Natural killer cell treated with Interleukin-12 subunit alpha and Interleukin-12 subunit beta and Interleukin-15 and Interleukin-18, amount 100 ng/mL, for 72 hours (primary cell): ENCODE data around the gene SMIM10L1. TPM values are rescaled to one million over a fixed set of nuclear protein-coding genes. Genes with fewer than 3 reads are reported as not detected.
A peak's percentile ranks its signal among the peaks of the same experiment; 100 is the strongest.

ENCODE experiments used
- ATAC-seq, 2 donors: fragments of 150-1000 bp; cut with Tn5 transposase in 1 of 2; sonication (Bioruptor Pico), chemical (Tn5 transposase) in 1 of 2; 2 replicates each; pipeline ENCODE4 v1.10.0; 2021
- DNase-seq: peaks from one replicate; pipeline ENCODE4 v3.0.0; 2022; ENCODE audit warnings: low spot score
- H3K27ac Mint-ChIP-seq, 2 donors: 1 replicate in 1 of 2; 2 replicates in 1 of 2; pipeline ENCODE4 v1.8.0; 2022; ENCODE audit warnings: mixed read lengths in 2 of 2, mild to moderate bottlenecking in 1 of 2, moderate library complexity in 1 of 2
- H3K27me3 Mint-ChIP-seq, 2 donors: 1 replicate in 1 of 2; 2 replicates in 1 of 2; pipeline ENCODE4 v1.8.0; 2022; ENCODE audit warnings: mixed read lengths in 2 of 2
- H3K36me3 Mint-ChIP-seq: one replicate; pipeline ENCODE4 v1.8.0; 2022; ENCODE audit warnings: mixed read lengths
- H3K4me1 Mint-ChIP-seq, 2 donors: 1 replicate in 1 of 2; 2 replicates in 1 of 2; pipeline ENCODE4 v1.8.0; 2022; ENCODE audit warnings: low read depth in 2 of 2, mixed read lengths in 2 of 2, mild to moderate bottlenecking in 1 of 2
- H3K4me3 Mint-ChIP-seq: one replicate; pipeline ENCODE4 v1.8.0; 2022; ENCODE audit warnings: mixed read lengths
- H3K9me3 Mint-ChIP-seq: 2 replicates; pipeline ENCODE4 v1.8.0; 2022; ENCODE audit warnings: mixed read lengths
- total RNA-seq, 2 donors: library from RNA; stranded (reverse); gene quantifications; one replicate each; pipeline ENCODE4 v1.2.3, GENCODE V29; 2022

Gene SMIM10L1
- total RNA-seq, 2 donors from 2014 or later, result 8.8 to 9.4 TPM

DNA sequence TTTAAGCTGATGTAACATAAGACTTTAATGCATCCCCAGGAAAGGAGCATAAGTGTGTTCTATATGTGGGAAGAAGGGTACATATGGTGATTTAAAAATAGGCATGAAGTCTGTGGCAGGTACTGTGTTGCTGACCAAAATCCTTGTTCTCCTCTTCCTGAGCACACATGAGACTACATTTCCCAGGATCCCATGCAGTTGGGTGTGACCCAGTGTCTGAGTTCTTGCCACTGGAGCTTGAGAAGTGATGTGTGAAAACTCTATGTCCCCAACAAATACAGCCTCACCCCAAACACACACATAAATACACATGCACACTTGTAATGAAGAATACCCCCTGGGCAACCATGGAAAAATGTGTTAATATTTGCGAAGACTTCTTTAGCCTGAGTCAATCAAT lies 8.5 kb upstream of the SMIM10L1 start:
- Mint-ChIP-seq H3K4me3 (no peak overlapping the region), H3K9me3 (no peaks in the 10 kb centered on the region), H3K27ac (no peak overlapping the region), H3K36me3 (peaks cover 8% of the 10 kb centered on the region), H3K4me1 (peaks cover 42 to 48% of the 10 kb centered on the region in 2 donors), H3K27me3 (no peaks in the 10 kb centered on the region)
- DNase-seq, result no peak
- no peak for ATAC-seq

GRCh38 chr12:11164384-11164783 lies 6.6 kb upstream of the SMIM10L1 start:
- ATAC-seq (no peak), DNase-seq (no peak)
- no peak overlapping the region for H3K4me3 Mint-ChIP-seq
- peaks cover 52 to 56% of the 10 kb centered on the region in 2 donors for H3K4me1 Mint-ChIP-seq
- H3K27ac Mint-ChIP-seq, result no peak overlapping the region
- no peaks in the 10 kb centered on the region for H3K27me3 Mint-ChIP-seq
- peaks cover 14% of the 10 kb centered on the region for H3K36me3 Mint-ChIP-seq
- no peaks in the 10 kb centered on the region for H3K9me3 Mint-ChIP-seq

GRCh38 chr12:11166300-11166699 lies 4.7 kb upstream of the SMIM10L1 start:
- no peak for DNase-seq
- no peak overlapping the region for H3K4me3 Mint-ChIP-seq
- no peak for ATAC-seq
- peak overlapping the region in 1 of 2 donors; percentile 29 for H3K27ac Mint-ChIP-seq
- H3K27me3 Mint-ChIP-seq, result no peaks in the 10 kb centered on the region
- H3K36me3 Mint-ChIP-seq, result peaks cover 18% of the 10 kb centered on the region
- H3K9me3 Mint-ChIP-seq, result no peaks in the 10 kb centered on the region
- peaks cover 55 to 58% of the 10 kb centered on the region in 2 donors for H3K4me1 Mint-ChIP-seq

DNA sequence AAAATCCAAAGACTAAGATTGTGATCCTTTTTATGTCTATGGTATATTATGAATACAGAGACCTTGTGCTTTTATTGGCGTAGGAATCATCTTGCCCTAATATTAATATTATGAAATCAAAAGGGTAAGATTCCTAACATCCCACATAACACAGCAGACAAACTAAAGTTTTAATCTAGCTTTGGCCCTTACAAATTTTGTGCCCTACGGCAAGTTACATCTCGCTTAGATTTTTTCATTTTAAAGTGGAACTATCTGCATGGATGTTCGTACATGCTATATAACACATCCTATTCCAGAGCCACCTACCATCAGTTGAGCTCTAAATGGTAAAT lies 217 bp upstream of the SMIM10L1 start:
- Mint-ChIP-seq H3K27me3 (no peaks in the 10 kb centered on the region), H3K4me1 (peaks cover 47 to 59% of the 10 kb centered on the region in 2 donors), H3K9me3 (no peaks in the 10 kb centered on the region), H3K27ac (peak overlapping the region; percentile 97 to 99), H3K36me3 (peaks cover 32% of the 10 kb centered on the region), H3K4me3 (peak overlapping the region; percentile 98)
- DNase-seq (no peak), ATAC-seq (no peak)

DNA sequence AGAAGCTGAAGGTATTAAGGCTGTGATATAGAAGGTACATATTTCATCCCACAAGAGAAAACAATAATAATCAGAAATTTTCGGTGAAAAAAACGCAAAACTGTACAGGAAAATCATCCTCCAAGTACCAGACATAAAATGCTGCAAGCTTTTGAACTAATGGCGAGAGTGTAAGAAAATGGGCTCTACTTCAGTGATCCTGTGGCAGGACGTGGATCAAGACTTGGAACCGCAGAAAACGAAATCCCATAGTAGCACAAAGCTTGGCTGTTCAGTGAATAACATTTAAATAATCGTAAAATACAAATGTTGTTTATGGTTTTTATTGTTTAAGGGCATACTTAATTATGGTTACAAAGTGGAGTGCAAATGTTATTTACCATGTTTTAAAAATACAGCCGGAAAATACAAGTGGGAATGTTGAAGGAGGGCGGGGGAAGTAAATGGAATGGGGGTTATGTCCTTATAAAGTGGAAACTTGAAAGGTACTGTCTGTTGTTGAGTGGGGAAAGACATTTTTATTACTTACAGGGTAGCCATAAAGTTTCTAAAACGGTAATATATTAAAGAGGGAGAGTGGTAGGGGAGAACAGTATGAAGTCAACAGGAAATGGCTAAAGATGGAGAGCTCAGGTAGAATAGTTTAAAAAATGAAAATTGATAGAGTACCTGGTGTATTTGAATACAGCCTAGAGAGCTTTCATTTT lies 1.1 kb downstream of the SMIM10L1 start:
- DNase-seq, result no peak
- H3K9me3 Mint-ChIP-seq, result no peaks in the 10 kb centered on the region
- peaks cover 40% of the 10 kb centered on the region for H3K36me3 Mint-ChIP-seq
- H3K27ac Mint-ChIP-seq, result peak overlapping the region; percentile 97 to 99
- ATAC-seq, result no peak
- no peaks in the 10 kb centered on the region for H3K27me3 Mint-ChIP-seq
- H3K4me3 Mint-ChIP-seq, result peak overlapping the region; percentile 98
- H3K4me1 Mint-ChIP-seq, result peaks cover 44 to 56% of the 10 kb centered on the region in 2 donors

DNA sequence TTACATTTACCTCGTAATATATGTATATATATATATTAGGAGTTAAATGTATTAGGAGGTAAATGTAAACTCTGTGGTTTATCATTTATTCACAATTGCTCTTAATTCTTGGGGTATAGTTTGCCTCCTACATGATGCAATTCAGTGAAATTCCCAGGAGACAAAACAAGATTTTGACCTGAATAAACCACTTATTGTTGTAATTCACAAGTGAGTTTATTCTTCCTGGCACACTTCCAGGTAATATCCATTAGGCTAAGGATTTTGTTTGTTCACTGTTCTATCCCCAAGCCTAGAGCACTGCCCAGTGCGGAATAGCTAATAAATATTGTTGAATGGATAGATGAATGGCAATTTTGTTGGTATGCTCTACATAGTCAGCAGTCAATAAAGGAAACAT lies 3.0 kb downstream of the SMIM10L1 start:
- no peak for ATAC-seq
- H3K27me3 Mint-ChIP-seq, result no peaks in the 10 kb centered on the region

DNA sequence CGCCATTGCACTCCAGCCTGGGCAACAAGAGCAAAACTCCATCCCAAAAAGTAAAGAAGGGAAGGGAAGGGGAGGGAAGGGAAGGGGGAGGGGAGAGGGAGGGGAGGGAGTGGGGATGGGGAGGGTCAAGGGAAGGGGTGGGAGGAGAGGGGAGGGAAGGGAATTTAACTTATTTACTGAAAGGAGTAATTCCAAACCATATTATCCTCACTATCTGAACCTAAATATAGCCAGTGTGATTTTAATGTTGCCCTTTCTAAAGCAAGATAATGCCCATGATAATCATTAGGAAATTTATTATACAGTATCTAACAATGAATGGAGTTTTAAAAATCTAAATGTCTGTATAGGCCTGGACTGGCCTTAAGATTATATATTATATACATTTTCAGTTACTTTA lies 7.3 kb downstream of the SMIM10L1 start:
- no peak overlapping the region for H3K27ac Mint-ChIP-seq
- DNase-seq, result no peak
- no peak for ATAC-seq
- H3K4me1 Mint-ChIP-seq, result peaks cover 14 to 18% of the 10 kb centered on the region in 2 donors
- H3K27me3 Mint-ChIP-seq, result no peaks in the 10 kb centered on the region
- no peaks in the 10 kb centered on the region for H3K9me3 Mint-ChIP-seq
- no peak overlapping the region for H3K4me3 Mint-ChIP-seq
- H3K36me3 Mint-ChIP-seq, result peaks cover 14% of the 10 kb centered on the region

More for the DNA sequence above, 3.0 kb downstream of the SMIM10L1 start:
- peaks cover 33% of the 10 kb centered on the region for H3K36me3 Mint-ChIP-seq
- H3K4me1 Mint-ChIP-seq, result peaks cover 39 to 44% of the 10 kb centered on the region in 2 donors
- no peak for DNase-seq
- H3K27ac Mint-ChIP-seq, result no peak overlapping the region
- H3K9me3 Mint-ChIP-seq, result no peaks in the 10 kb centered on the region
- H3K4me3 Mint-ChIP-seq, result no peak overlapping the region

DNA sequence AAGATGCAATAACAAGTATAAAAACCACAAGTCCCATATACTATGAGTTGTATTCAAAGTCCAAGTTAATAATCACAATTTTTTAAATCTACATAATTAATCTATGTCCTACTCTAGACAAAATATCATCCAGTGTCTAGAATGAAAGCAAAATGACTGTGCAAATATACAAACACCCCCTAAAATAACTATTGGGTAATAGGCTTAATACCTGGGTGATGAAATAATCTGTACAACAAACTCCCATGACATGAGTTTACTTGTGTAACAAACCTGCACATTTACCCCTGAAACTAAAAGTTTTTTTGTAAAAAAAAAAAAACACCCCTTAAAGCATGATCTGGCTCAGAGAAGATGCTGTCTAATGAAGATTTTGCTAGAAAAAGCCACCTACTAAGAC lies 11.5 kb downstream of the SMIM10L1 start:
- Mint-ChIP-seq H3K4me3 (no peak overlapping the region), H3K27me3 (no peaks in the 10 kb centered on the region), H3K36me3 (no peaks in the 10 kb centered on the region), H3K4me1 (peaks cover 0 to 7% of the 10 kb centered on the region in 2 donors), H3K27ac (no peak overlapping the region), H3K9me3 (no peaks in the 10 kb centered on the region)
- DNase-seq, result no peak
- no peak for ATAC-seq

DNA sequence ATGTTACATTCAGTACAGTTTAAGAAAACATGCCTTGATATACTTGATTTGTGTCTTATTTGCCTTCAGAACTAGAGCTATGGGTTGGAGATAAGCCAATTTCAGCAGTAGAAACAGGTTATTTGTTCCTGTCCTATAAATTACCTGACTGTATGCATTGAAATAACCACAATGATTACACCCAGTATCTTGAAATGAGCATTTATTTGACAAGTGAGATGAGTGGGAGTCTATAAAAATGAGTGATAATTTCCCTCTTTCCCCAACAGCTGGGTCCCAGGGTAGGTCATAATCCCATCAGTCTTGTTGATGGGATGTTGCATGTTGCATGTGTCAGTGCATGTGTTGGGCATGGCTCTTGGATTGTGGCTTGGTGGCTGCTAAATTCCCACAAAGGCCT lies 12.0 kb downstream of the SMIM10L1 start:
- Mint-ChIP-seq H3K27ac (no peak overlapping the region), H3K36me3 (no peaks in the 10 kb centered on the region), H3K4me3 (no peak overlapping the region), H3K27me3 (no peaks in the 10 kb centered on the region), H3K4me1 (peaks cover 0 to 7% of the 10 kb centered on the region in 2 donors), H3K9me3 (no peaks in the 10 kb centered on the region)
- DNase-seq (no peak), ATAC-seq (no peak)

GRCh38 chr12:11186837-11187236 lies 15.8 kb downstream of the SMIM10L1 start, which contains the start of gene TAS2R42:
TSS of gene TAS2R42 (minus strand) at chr12:11186937. CDS start at chr12:11186937, 0 bp downstream.
- Mint-ChIP-seq H3K27me3 (no peaks in the 10 kb centered on the region), H3K36me3 (no peaks in the 10 kb centered on the region), H3K9me3 (no peaks in the 10 kb centered on the region), H3K27ac (no peak within 1 kb of the TSS), H3K4me3 (no peak within 1 kb of the TSS), H3K4me1 (peaks cover 0 to 4% of the 10 kb centered on the region in 2 donors)
- DNase-seq (no peak), ATAC-seq (no peak)

DNA sequence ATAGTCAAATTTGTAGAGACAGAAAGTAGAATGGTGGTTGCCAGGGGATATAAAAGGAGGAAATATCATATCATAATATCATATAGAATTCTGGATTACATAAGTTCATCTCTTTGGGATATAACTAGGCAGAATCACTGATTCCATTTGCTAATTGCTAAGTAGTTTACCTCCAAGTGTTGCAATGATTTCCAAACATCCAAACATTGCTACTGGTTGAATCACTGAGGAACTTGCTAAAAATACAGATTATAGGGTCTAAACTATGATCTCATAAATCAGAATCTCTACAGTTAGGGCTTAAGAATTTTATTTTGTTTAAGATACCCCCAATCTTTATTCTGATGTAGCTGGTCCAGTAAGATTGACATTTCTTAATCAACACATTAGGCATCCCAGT lies 31.8 kb downstream of the SMIM10L1 start:
- Mint-ChIP-seq H3K4me1 (peaks cover 0 to 3% of the 10 kb centered on the region in 2 donors), H3K36me3 (no peaks in the 10 kb centered on the region), H3K27ac (no peak overlapping the region), H3K27me3 (no peaks in the 10 kb centered on the region), H3K4me3 (no peak overlapping the region), H3K9me3 (no peaks in the 10 kb centered on the region)
- no peak for ATAC-seq
- no peak for DNase-seq

DNA sequence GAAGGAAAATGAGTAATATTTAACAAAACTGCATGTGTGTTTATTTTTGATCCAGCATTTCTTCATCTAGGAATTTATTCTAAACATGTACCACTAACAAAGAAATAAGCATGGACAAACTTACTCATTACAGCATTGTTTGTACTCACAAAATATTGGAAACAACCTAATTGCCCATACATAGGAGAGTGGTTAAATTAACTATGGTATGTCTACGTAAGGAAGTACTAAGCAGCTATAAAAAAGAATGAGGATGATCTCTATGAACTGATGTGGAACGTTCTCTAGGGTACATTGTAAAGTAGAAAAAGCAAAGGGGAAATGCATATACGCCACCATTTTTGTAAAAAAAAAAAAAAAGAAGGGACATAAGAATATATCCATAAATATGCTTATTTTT lies 33.2 kb downstream of the SMIM10L1 start:
- H3K4me3 Mint-ChIP-seq, result no peak overlapping the region
- no peak overlapping the region for H3K27ac Mint-ChIP-seq
- no peaks in the 10 kb centered on the region for H3K27me3 Mint-ChIP-seq
- ATAC-seq, result no peak
- no peaks in the 10 kb centered on the region for H3K36me3 Mint-ChIP-seq
- no peaks in the 10 kb centered on the region for H3K9me3 Mint-ChIP-seq
- peaks cover 0 to 3% of the 10 kb centered on the region in 2 donors for H3K4me1 Mint-ChIP-seq
- no peak for DNase-seq

DNA sequence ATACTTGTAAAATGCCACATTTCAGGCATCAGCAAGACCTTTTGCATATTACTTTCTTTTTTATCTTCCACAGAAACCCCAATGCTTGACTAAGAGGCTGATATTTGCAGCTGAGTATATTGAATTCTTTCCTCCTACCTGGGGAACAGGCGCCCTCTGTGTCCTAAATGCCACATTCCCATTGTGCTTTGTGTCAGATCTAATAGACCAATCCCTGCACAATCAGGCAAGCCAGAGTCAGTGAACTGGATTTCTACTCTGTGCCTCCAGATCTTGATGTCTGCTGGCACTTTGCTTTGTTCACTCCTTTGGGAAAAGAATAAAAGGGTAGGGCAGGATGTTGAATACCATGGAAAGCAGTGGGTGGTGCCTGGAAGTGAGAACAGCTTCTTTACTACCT lies 38.1 kb downstream of the SMIM10L1 start:
- no peaks in the 10 kb centered on the region for H3K27me3 Mint-ChIP-seq
- no peak for ATAC-seq
- peaks cover 0 to 3% of the 10 kb centered on the region in 2 donors for H3K4me1 Mint-ChIP-seq
- no peak overlapping the region for H3K27ac Mint-ChIP-seq
- H3K9me3 Mint-ChIP-seq, result peaks cover 2% of the 10 kb centered on the region
- no peak for DNase-seq
- no peak overlapping the region for H3K4me3 Mint-ChIP-seq
- H3K36me3 Mint-ChIP-seq, result peaks cover 4% of the 10 kb centered on the region
